Neutrophil (primary cell): Measurements from ENCODE around the gene CHST8.
"Not testable (repeated sequence)": the region's sequence is repeated elsewhere in the genome, so short reads cannot be mapped to it uniquely, and the experiment has no call there.

Experiments
- H3K27ac ChIP-seq: fragments of 200-600 bp; sonication (generic); 2 replicates; pipeline ENCODE4 v1.5.1; 2016; ENCODE audit warnings: mild to moderate bottlenecking, moderate library complexity
- H3K27me3 ChIP-seq: fragments of 200-600 bp; sonication (generic); 2 replicates; pipeline ENCODE4 v1.6.0; 2016; ENCODE audit warnings: mild to moderate bottlenecking
- H3K36me3 ChIP-seq: fragments of 200-600 bp; sonication (generic); 2 replicates; pipeline ENCODE4 v1.5.1; 2017
- H3K4me1 ChIP-seq, 2 experiments: fragments of 200-600 bp in 1 of 2; sonication (generic) in 1 of 2; 1 replicate in 1 of 2; 2 replicates in 1 of 2; pipeline versions ENCODE4 v1.5.1 to v1.6.1; 2013 to 2016; ENCODE audit warnings: low read depth in 1 of 2, low read length in 1 of 2, mild to moderate bottlenecking in 1 of 2, moderate library complexity in 1 of 2; ENCODE audit not compliant: control insufficient read depth in 1 of 2, insufficient read depth in 1 of 2
- H3K4me3 ChIP-seq, 2 experiments: fragments of 200-600 bp in 1 of 2; sonication (generic) in 1 of 2; 1 replicate in 1 of 2; 2 replicates in 1 of 2; pipeline ENCODE4 v1.5.1; 2013 to 2016; ENCODE audit warnings: low read depth in 1 of 2, low read length in 1 of 2, mild to moderate bottlenecking in 1 of 2, moderate library complexity in 1 of 2
- H3K9me3 ChIP-seq: fragments of 200-600 bp; sonication (generic); 2 replicates; pipeline ENCODE4 v1.5.1; 2016
- TF ChIP-seq, protein P1 (sequence below): fragments of 200-600 bp; sonication (generic); IDR thresholded peaks from 2 replicates; pipeline ENCODE4 v1.5.1; 2016; ENCODE audit warnings: antibody characterized with exemption

The CHST8 gene

DNA sequence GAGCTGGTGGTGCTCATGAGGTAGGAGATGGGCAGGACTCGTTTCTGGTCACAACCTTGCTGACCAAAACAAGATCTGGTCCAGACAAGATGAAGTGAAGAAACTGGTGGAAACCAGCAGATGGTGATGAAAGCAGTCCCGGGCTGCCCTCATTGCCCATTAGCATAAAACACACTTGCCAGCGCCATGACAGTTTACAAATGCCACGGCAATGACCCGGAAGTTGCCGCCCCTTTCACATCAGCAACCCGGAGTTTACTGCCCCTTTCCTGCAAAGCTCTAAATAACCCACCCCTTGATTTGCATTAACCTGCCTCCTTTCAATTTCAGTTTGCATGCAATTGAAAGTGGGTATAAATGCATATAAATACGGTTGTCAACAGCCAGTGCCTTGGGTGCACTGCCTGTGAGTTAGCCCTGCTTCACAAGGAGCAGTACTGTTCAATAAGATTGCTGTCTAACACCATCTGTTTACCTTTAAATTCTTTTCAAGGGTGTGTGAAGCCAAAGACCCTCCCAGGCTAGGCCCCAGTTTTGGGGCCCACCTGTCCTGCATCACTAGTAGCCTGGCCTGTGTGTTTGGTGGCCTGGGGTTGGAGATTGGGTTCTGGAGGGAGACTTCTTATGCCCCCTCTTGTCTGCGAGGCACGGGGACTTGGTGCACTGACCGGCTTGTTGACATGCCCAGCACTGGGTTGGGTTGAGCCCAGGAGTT is 38.8 kb downstream of the CHST8 start:
- Histone ChIP-seq H3K27ac (no peak overlapping the region), H3K27me3 (peaks cover 6% of the 10 kb centered on the region), H3K9me3 (no peaks in the 10 kb centered on the region), H3K36me3 (no peaks in the 10 kb centered on the region), H3K4me3 (no peak overlapping the region), H3K4me1 (no peaks in the 10 kb centered on the region)
- TF ChIP-seq, protein P1, sequence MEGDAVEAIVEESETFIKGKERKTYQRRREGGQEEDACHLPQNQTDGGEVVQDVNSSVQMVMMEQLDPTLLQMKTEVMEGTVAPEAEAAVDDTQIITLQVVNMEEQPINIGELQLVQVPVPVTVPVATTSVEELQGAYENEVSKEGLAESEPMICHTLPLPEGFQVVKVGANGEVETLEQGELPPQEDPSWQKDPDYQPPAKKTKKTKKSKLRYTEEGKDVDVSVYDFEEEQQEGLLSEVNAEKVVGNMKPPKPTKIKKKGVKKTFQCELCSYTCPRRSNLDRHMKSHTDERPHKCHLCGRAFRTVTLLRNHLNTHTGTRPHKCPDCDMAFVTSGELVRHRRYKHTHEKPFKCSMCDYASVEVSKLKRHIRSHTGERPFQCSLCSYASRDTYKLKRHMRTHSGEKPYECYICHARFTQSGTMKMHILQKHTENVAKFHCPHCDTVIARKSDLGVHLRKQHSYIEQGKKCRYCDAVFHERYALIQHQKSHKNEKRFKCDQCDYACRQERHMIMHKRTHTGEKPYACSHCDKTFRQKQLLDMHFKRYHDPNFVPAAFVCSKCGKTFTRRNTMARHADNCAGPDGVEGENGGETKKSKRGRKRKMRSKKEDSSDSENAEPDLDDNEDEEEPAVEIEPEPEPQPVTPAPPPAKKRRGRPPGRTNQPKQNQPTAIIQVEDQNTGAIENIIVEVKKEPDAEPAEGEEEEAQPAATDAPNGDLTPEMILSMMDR, result no peak

DNA sequence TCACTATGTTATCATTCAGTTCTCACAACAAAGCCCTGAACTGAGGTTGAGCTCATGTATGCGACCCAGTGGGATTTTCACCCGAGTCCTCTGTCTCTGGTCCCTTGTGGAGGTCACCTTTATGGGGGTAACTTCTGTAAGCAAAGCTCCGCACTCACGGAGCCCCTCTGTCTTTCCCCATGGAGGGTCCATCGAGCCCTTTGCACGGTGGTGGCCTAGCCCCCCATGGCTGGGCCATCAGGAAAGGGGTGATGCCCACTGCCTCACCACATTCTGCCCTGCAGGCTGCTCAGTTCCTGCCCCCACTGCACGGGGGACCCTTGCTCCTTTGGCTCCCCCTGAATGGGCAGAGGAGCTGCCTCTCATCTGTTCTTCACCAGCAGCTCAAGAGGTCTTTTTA is 39.6 kb downstream of the CHST8 start:
- Histone ChIP-seq H3K9me3 (no peaks in the 10 kb centered on the region), H3K27me3 (peaks cover 6% of the 10 kb centered on the region), H3K4me3 (no peak overlapping the region), H3K27ac (no peak overlapping the region), H3K36me3 (no peaks in the 10 kb centered on the region), H3K4me1 (no peaks in the 10 kb centered on the region)
- TF ChIP-seq, protein P1, result no peak

DNA sequence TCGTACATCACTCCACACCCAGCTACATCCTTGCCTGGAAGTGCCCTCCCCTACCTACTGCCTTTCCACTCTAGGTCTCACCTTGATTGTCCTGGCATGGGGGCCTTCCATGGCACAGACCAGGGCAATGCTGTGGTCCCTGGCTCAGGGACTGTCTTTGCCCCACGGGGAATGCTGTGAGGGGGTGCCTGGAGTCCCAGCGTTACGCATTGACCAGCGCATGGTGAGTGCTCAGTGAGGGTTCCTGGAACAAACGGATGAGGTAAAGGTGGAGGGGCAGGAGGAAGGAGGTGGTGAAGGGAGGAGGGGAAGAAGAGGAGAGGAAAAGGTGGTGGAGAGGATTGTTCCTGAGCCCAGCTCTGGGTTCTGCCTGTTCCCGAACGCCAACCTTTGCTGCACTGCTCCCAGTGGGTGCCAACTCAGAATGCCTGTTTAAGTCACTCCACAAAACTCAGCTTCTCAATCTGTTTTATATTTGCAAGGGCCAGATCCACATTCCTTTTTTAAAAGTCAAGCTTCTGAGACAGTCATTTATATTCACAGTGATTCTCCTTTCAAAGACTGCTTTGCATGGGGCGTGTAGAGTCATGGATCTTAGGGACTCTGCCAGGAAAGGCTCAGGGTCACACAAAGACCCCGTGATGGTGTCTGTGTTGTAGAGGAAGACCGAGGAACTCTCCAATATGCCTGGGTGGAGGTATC is 40.8 kb downstream of the CHST8 start:
- no peaks in the 10 kb centered on the region for H3K4me1 ChIP-seq
- no peaks in the 10 kb centered on the region for H3K36me3 ChIP-seq

DNA sequence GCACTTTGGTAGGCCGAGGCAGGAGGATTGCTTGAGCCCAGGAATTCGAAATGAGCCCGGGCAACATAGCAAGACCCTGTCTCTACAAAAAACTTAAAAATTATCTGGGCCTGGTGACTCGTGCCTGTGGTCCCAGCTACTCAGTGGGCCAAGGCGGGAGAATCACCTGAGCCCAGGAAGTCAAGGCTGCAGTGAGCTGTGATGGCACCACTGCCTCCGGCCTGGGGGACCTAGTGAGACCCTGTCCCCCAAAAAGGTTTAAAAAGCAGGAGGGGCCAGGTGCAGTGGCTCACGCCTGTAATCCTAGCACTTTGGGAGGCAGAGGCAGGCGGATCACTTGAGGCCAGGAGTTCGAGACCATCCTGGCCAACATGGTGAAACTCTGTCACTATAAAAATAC is 41.6 kb downstream of the CHST8 start:
- not testable (repeated sequence) for H3K4me1 ChIP-seq, H3K27ac ChIP-seq, H3K4me3 ChIP-seq, H3K27me3 ChIP-seq, H3K36me3 ChIP-seq, H3K9me3 ChIP-seq

More for the DNA sequence above, 40.8 kb downstream of the CHST8 start:
- Histone ChIP-seq H3K27ac (no peak overlapping the region), H3K4me3 (no peak overlapping the region), H3K27me3 (no peaks in the 10 kb centered on the region), H3K9me3 (no peaks in the 10 kb centered on the region)
- TF ChIP-seq, protein P1, result no peak

DNA sequence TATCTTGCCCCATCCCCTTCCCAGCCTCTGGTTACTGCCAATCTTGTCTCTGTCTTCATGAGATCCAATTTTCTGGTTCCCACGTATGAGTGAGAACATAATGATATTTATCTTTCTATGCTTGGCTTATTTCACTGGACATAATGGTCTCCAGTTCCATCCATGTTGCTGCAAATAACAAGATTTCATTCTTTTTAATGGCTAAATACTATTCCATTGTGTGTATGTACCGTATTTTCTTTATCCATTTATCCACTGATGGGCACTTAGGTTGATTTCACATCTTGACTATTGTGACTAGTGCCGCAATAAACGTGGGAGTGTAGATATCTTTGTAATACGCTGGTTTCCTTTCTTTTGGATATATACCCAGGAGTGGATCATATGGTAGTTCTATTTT is 43.0 kb downstream of the CHST8 start:
- no peak overlapping the region for H3K4me3 ChIP-seq
- H3K9me3 ChIP-seq, result no peaks in the 10 kb centered on the region
- no peak overlapping the region for H3K27ac ChIP-seq
- H3K27me3 ChIP-seq, result no peaks in the 10 kb centered on the region
- H3K36me3 ChIP-seq, result no peaks in the 10 kb centered on the region
- no peaks in the 10 kb centered on the region for H3K4me1 ChIP-seq
- TF ChIP-seq, protein P1, result no peak
